ENCODE results near the gene CCDC12.

- TF ChIP-seq POLR2AphosphoS5 (IDR thresholded peaks at IDR 0.05; ENCODE audit: low read depth, low read length) = no peak
- TF ChIP-seq TAF1 (IDR thresholded peaks at IDR 0.05; ENCODE audit: borderline replicate concordance, low read depth, low read length) = no peak
- TF ChIP-seq POLR2A (IDR thresholded peaks at IDR 0.05; ENCODE audit: low read depth, low read length) = no peak
These were observed 29.0 kb downstream of the CCDC12 start for GRCh38 chr3:46947546-46947901.

All from GM12892 (cell line).